ENCODE measurements around the gene RTL10. TPM values are rescaled to one million over a fixed set of nuclear protein-coding genes. Genes with fewer than 3 reads are reported as not detected.

RTL10 gene
- polyA plus RNA-seq, 1 donor from 2014 or later = 11.7 TPM

- H3K79me2 ChIP-seq (replicated peaks; ENCODE audit: insufficient read depth, low read length) = no peaks in the 10 kb centered on the region
- no peak overlapping the region for H3K4me3 ChIP-seq (ENCODE audit: low read length)
- no peaks in the 10 kb centered on the region for H3K27me3 ChIP-seq (ENCODE audit: insufficient read depth, low read depth, low read length)
- no peak overlapping the region for H2AFZ ChIP-seq (ENCODE audit: low read depth, low read length)
- no peak overlapping the region for H3K4me2 ChIP-seq (ENCODE audit: low read length)
- no peaks in the 10 kb centered on the region for H3F3A ChIP-seq (ENCODE audit: insufficient read depth, low read length, poor library complexity, severe bottlenecking)
- H3K27ac ChIP-seq (ENCODE audit: low read length) = no peak overlapping the region
- no peak overlapping the region for H3K9ac ChIP-seq (ENCODE audit: low read length)
- no peaks in the 10 kb centered on the region for H4K20me1 ChIP-seq (ENCODE audit: insufficient read depth)
- no peaks in the 10 kb centered on the region for H3K36me3 ChIP-seq (ENCODE audit: insufficient read depth, low read length)
- TF ChIP-seq TAF1 (IDR thresholded peaks at IDR 0.05; ENCODE audit: low read depth) (no peak), MXI1 (conservative IDR thresholded peaks at IDR 0.05; ENCODE audit: poor library complexity, severe bottlenecking) (no peak), EZH2 (IDR thresholded peaks at IDR 0.05; ENCODE audit: borderline replicate concordance, insufficient read depth, low read length, poor library complexity, severe bottlenecking) (no peak), REST (IDR thresholded peaks at IDR 0.05; ENCODE audit: borderline replicate concordance) (no peak), POLR2AphosphoS5 (IDR thresholded peaks at IDR 0.05) (no peak), RAD21 (conservative IDR thresholded peaks at IDR 0.05) (no peak), CTCF (IDR thresholded peaks at IDR 0.05; ENCODE audit: poor library complexity, severe bottlenecking) (no peak), SMC3 (conservative IDR thresholded peaks at IDR 0.05; ENCODE audit: poor library complexity) (no peak), EP300 (conservative IDR thresholded peaks at IDR 0.05; ENCODE audit: poor library complexity, severe bottlenecking) (no peak)
- no peaks in the 10 kb centered on the region for H3K9me3 ChIP-seq (ENCODE audit: low read length)
- no peaks in the 10 kb centered on the region for H3K9me2 ChIP-seq (ENCODE audit: insufficient read depth, low read length)
These were observed 47.3 kb downstream of the RTL10 start for GRCh38 chr22:19807161-19807913.

GRCh38 chr22:19806213-19807160 lies 48.2 kb downstream of the RTL10 start:
- TF ChIP-seq REST (IDR thresholded peaks at IDR 0.05; ENCODE audit: borderline replicate concordance) (no peak), POLR2AphosphoS5 (IDR thresholded peaks at IDR 0.05) (no peak), MXI1 (conservative IDR thresholded peaks at IDR 0.05; ENCODE audit: poor library complexity, severe bottlenecking) (no peak), EZH2 (IDR thresholded peaks at IDR 0.05; ENCODE audit: borderline replicate concordance, insufficient read depth, low read length, poor library complexity, severe bottlenecking) (no peak), CTCF (IDR thresholded peaks at IDR 0.05; ENCODE audit: poor library complexity, severe bottlenecking) (no peak), RAD21 (conservative IDR thresholded peaks at IDR 0.05) (no peak), SMC3 (conservative IDR thresholded peaks at IDR 0.05; ENCODE audit: poor library complexity) (no peak), TAF1 (IDR thresholded peaks at IDR 0.05; ENCODE audit: low read depth) (no peak), EP300 (conservative IDR thresholded peaks at IDR 0.05; ENCODE audit: poor library complexity, severe bottlenecking) (no peak)
- Histone ChIP-seq H3K9me2 (ENCODE audit: insufficient read depth, low read length) (no peaks in the 10 kb centered on the region), H2AFZ (ENCODE audit: low read depth, low read length) (no peak overlapping the region), H3K4me3 (ENCODE audit: low read length) (no peak overlapping the region), H3K27ac (ENCODE audit: low read length) (no peak overlapping the region), H3K36me3 (ENCODE audit: insufficient read depth, low read length) (no peaks in the 10 kb centered on the region), H3K79me2 (replicated peaks; ENCODE audit: insufficient read depth, low read length) (no peaks in the 10 kb centered on the region), H3K9ac (ENCODE audit: low read length) (no peak overlapping the region), H3F3A (ENCODE audit: insufficient read depth, low read length, poor library complexity, severe bottlenecking) (no peaks in the 10 kb centered on the region), H3K4me2 (ENCODE audit: low read length) (no peak overlapping the region), H3K27me3 (ENCODE audit: insufficient read depth, low read depth, low read length) (no peaks in the 10 kb centered on the region), H3K9me3 (ENCODE audit: low read length) (no peaks in the 10 kb centered on the region), H4K20me1 (ENCODE audit: insufficient read depth) (no peaks in the 10 kb centered on the region)
